Mesothelial cell of epicardium (in vitro differentiated cells): ENCODE results near the gene LTF. TPM values are rescaled to one million over a fixed set of nuclear protein-coding genes. Genes with fewer than 3 reads are reported as not detected.
"Not testable (repeated sequence)": the region's sequence is repeated elsewhere in the genome, so short reads cannot be mapped to it uniquely, and the experiment has no call there.

Source experiments
- DNase-seq, 2 experiments: peaks; one replicate each; pipeline ENCODE4 v3.0.0; 2021; ENCODE audit warnings: low spot score in 2 of 2; ENCODE audit not compliant: unreplicated experiment in 2 of 2
- H3K27ac Mint-ChIP-seq: 2 replicates; pipeline ENCODE4 v1.8.0; 2021; ENCODE audit warnings: mixed read lengths
- H3K27me3 Mint-ChIP-seq: 2 replicates; pipeline ENCODE4 v1.8.0; 2021; ENCODE audit warnings: low read depth, mixed read lengths
- H3K36me3 Mint-ChIP-seq: 2 replicates; pipeline ENCODE4 v1.8.0; 2021; ENCODE audit warnings: mixed read lengths
- H3K4me1 Mint-ChIP-seq: 2 replicates; pipeline ENCODE4 v1.8.0; 2021; ENCODE audit warnings: mixed read lengths
- H3K4me3 Mint-ChIP-seq: 2 replicates; pipeline ENCODE4 v1.8.0; 2021; ENCODE audit warnings: mild to moderate bottlenecking, moderate library complexity, mixed read lengths
- H3K9me3 Mint-ChIP-seq: 2 replicates; pipeline ENCODE4 v1.8.0; 2021; ENCODE audit warnings: mixed read lengths
- CTCF ChIP-seq: fragments of 200-600 bp; sonication (generic); IDR thresholded peaks from one replicate; pipeline ENCODE4 v1.5.0; 2021; ENCODE audit warnings: antibody characterized with exemption; ENCODE audit not compliant: unreplicated experiment
- total RNA-seq: library from RNA; stranded (reverse); gene quantifications from 3 replicates; pipeline ENCODE4 v1.2.1, GENCODE V29; 2021

LTF gene
- total RNA-seq, 1 donor from 2014 or later: not detected

- Mint-ChIP-seq H3K27ac (no peak overlapping the region), H3K9me3 (no peaks in the 10 kb centered on the region), H3K4me1 (peaks cover 21% of the 10 kb centered on the region), H3K36me3 (no peaks in the 10 kb centered on the region), H3K4me3 (no peak overlapping the region), H3K27me3 (peaks cover 1% of the 10 kb centered on the region)
- no peak for DNase-seq
- no peak for TF ChIP-seq CTCF
These were observed 34.3 kb upstream of the LTF start for GRCh38 chr3:46498916-46499519.

GRCh38 chr3:46497556-46498265 is 33.0 kb upstream of the LTF start, which contains the start of gene RTP3:
RTP3 (plus strand) TSS chr3:46497976; CDS start chr3:46498063, 87 bp downstream.
- Mint-ChIP-seq H3K9me3 (no peaks in the 10 kb centered on the region), H3K36me3 (no peaks in the 10 kb centered on the region)

GRCh38 chr3:46496746-46497555 is 32.2 kb upstream of the LTF start:
- Mint-ChIP-seq H3K9me3 (no peaks in the 10 kb centered on the region), H3K4me3 (no peak overlapping the region), H3K27ac (no peak overlapping the region), H3K27me3 (peaks cover 1% of the 10 kb centered on the region), H3K4me1 (peaks cover 21% of the 10 kb centered on the region), H3K36me3 (no peaks in the 10 kb centered on the region)
- no peak for TF ChIP-seq CTCF
- no peak for DNase-seq

More at GRCh38 chr3:46497556-46498265, 33.0 kb upstream of the LTF start, which contains the start of gene RTP3:
- no peak for DNase-seq
- TF ChIP-seq CTCF: no peak
- no peak within 1 kb of the TSS for H3K4me3 Mint-ChIP-seq
- peaks cover 1% of the 10 kb centered on the region for H3K27me3 Mint-ChIP-seq
- no peak within 1 kb of the TSS for H3K27ac Mint-ChIP-seq
- H3K4me1 Mint-ChIP-seq: peaks cover 21% of the 10 kb centered on the region

- no peak for DNase-seq
- peaks cover 18% of the 10 kb centered on the region for H3K4me1 Mint-ChIP-seq
- no peak overlapping the region for H3K27ac Mint-ChIP-seq
These were observed 31.3 kb upstream of the LTF start for GRCh38 chr3:46495901-46496456.

DNA sequence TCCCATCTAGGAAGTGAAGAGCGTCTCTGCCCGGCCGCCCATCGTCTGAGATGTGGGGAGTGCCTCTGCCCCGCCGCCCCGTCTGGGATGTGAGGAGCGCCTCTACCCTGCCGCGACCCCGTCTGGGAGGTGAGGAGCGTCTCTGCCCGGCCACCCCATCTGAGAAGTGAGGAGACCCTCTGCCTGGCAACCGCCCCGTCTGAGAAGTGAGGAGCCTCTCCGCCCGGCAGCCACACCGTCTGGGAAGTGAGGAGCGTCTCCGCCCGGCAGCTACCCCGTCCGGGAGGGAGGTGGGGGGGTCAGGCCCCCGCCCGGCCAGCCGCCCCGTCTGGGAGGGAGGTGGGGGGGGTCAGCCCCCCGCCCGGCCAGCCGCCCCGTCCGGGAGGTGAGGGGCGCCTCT is 29.8 kb upstream of the LTF start:
- H3K4me1 Mint-ChIP-seq, H3K9me3 Mint-ChIP-seq, H3K36me3 Mint-ChIP-seq, DNase-seq, H3K27me3 Mint-ChIP-seq, H3K27ac Mint-ChIP-seq, H3K4me3 Mint-ChIP-seq: not testable (repeated sequence)

More at GRCh38 chr3:46495901-46496456, 31.3 kb upstream of the LTF start:
- H3K4me3 Mint-ChIP-seq: no peak overlapping the region
- no peaks in the 10 kb centered on the region for H3K9me3 Mint-ChIP-seq
- H3K27me3 Mint-ChIP-seq: peaks cover 1% of the 10 kb centered on the region
- TF ChIP-seq CTCF: no peak
- H3K36me3 Mint-ChIP-seq: no peaks in the 10 kb centered on the region
